Measurements from ENCODE around the gene MVD. TPM values are rescaled to one million over a fixed set of nuclear protein-coding genes. Genes with fewer than 3 reads are reported as not detected.

MVD gene
- total RNA-seq, 1 experiment from 2014 or later = 119 TPM

- TF ChIP-seq EZH2phosphoT487 (IDR thresholded peaks at IDR 0.05; ENCODE audit: borderline replicate concordance) = no peak
- no peak for TF ChIP-seq MAX (IDR thresholded peaks at IDR 0.05)
- TF ChIP-seq ELF1 (IDR thresholded peaks at IDR 0.05; ENCODE audit: borderline replicate concordance, low read depth) = no peak
- TF ChIP-seq ZNF274 (IDR thresholded peaks at IDR 0.05; ENCODE audit: low read depth, low read length) = no peak
- no peak for TF ChIP-seq EZH2 (IDR thresholded peaks at IDR 0.05)
- no peak for TF ChIP-seq REST (IDR thresholded peaks at IDR 0.05; ENCODE audit: low read depth)
- TF ChIP-seq EGR1 (IDR thresholded peaks at IDR 0.05; ENCODE audit: low read depth) = no peak
- TF ChIP-seq JUND (IDR thresholded peaks at IDR 0.05) = no peak
- no peak for TF ChIP-seq SIN3A (IDR thresholded peaks at IDR 0.05; ENCODE audit: low read depth)
- no peak for TF ChIP-seq FOSL1 (IDR thresholded peaks at IDR 0.05; ENCODE audit: low read depth)
- ChIA-PET CTCF (no interaction called here), POLR2A (no interaction called here), RAD21 (ENCODE audit: low non-redundant PET in 1 of 2, low total read pairs in 2 of 2, uncharacterized antibody in 2 of 2, unreplicated experiment in 2 of 2) (no interaction called here)
- intact Hi-C loops (cut with micrococcal nuclease) = no loop called here
- Histone ChIP-seq H3K9ac (ENCODE audit: low read length) (no peak overlapping the region), H3K4me2 (ENCODE audit: low read length) (no peak overlapping the region), H3K79me2 (ENCODE audit: insufficient read depth, low read length) (peaks cover 27% of the 10 kb centered on the region), H3K9me2 (ENCODE audit: insufficient read depth) (no peaks in the 10 kb centered on the region), H3K4me1 (ENCODE audit: control insufficient read depth in 1 of 2, insufficient read depth in 2 of 2, low read length in 2 of 2) (no peaks in the 10 kb centered on the region), H3K9me3 (ENCODE audit: control insufficient read depth in 1 of 2, insufficient read depth in 1 of 2, low read depth in 1 of 2, low read length in 2 of 2) (no peaks in the 10 kb centered on the region), H2AFZ (ENCODE audit: low read depth, low read length, poor library complexity, severe bottlenecking) (no peak overlapping the region), H3K36me3 (ENCODE audit: control insufficient read depth in 1 of 2, insufficient read depth in 2 of 2, low read length in 2 of 2) (peaks cover 26 to 46% of the 10 kb centered on the region in 2 experiments; a peak in 3 of 4 replicates), H4K20me1 (ENCODE audit: insufficient read depth) (peaks cover 2% of the 10 kb centered on the region; the same call in 1 of the 2 replicates), H3K27me3 (ENCODE audit: insufficient read depth, low read length) (no peaks in the 10 kb centered on the region), H3K27ac (ENCODE audit: low read depth, low read length) (no peak overlapping the region), H3K4me3 (replicated peaks in 1 of 2; ENCODE audit: low read depth in 1 of 2, low read length in 2 of 2) (no peak overlapping the region)
- BruUV-seq (replicated peaks) = no TSS peak
- ATAC-seq = no peak
- no peak for DNase-seq (ENCODE audit: low read depth, low spot score)
These were observed 54.8 kb downstream of the MVD start for GRCh38 chr16:88608076-88608475.
